GM21576 (cell line): ENCODE results near the gene FBRS.
"Not testable (repeated sequence)": the region's sequence is repeated elsewhere in the genome, so short reads cannot be mapped to it uniquely, and the experiment has no call there.

ENCODE experiments used
- ATAC-seq: cut with Tn5 transposase; IDR thresholded peaks from one replicate; pipeline ENCODE4 v1.9.1; 2021; ENCODE audit warnings: mild to moderate bottlenecking, moderate library complexity; ENCODE audit not compliant: unreplicated experiment

FBRS gene

DNA sequence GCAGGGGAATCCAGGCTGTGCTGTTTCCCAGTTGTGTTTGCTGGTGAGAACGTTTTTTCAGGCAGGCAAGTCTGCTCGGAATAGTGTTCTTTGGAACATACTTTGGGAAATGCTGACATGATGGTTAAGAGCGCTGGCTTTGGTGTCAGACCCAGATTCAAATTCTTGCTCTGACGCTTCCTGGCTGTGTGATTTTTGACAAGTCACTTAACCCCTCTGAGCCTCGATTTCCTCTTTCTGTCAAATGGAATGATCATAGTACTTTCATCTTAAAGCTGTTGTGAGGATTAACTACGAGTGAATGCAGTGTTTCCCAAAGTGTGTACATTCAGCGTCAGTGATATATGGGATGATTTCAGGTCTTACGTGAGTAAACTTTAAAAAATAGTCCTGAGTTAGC is 4.8 kb downstream of the FBRS start:
- no peak for ATAC-seq

- ATAC-seq = no peak
Measured at GRCh38 chr16:30663820-30664219, 5.6 kb downstream of the FBRS start.

GRCh38 chr16:30664616-30665109 is 6.4 kb downstream of the FBRS start:
- ATAC-seq = no peak

DNA sequence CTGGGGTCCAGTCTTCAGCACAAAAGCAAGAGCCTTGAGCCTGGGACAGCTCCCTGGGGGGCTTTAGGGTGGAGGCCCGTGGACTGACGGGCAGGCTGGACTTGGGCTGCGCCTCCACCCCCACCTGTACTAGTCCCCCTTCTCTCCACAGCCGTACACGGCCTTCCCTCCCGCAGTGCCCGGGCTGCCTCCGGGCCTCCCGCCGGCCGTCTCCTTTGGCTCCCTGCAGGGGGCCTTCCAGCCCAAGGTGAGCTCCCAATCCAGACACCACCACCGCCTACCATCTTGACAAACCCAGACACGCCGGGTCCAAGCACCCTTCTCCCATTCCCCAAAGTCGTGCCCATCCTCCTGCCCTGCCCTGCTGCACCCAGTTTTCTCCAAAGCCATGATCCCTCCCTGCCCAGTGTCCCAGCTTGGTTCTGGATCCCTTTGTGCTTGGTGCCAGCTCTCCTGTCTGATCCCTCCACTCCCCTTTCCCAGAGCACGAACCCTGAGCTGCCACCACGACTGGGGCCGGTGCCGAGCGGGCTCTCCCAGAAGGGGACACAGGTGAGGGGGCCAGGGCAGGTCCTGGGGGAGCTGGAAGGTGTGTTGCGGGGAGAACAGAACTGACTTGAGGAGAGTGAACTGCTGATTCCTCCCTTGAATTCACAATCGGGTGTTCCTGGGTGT is 7.1 kb downstream of the FBRS start:
- no peak for ATAC-seq

GRCh38 chr16:30665830-30666190 is 7.6 kb downstream of the FBRS start:
- no peak for ATAC-seq

GRCh38 chr16:30666681-30667080 is 8.4 kb downstream of the FBRS start:
- ATAC-seq = no peak

DNA sequence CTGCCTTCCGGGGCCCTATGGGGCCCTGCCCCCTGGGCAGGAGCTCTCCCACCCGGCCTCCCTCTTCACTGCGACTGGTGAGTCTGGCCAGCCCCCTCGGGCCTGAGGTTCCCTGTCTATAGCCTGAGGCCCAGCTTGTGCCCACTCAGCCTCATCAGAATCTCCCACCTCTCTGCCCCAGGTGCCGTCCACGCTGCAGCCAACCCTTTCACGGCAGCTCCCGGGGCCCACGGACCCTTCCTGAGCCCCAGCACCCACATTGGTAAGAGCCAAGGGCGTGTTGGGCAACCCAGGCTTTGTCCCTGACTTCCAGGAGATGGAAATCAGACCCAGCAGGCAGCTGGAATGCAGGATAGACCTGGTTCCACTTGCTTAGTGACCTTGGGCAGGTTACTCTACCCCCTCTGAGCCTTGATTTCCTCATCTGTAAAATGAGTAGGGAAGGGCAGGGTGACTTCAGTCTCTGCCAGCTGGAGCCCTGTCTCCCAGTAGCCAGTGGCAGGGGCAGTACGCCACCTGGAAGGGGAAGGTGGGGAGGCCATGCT is 9.2 kb downstream of the FBRS start:
- no peak for ATAC-seq

DNA sequence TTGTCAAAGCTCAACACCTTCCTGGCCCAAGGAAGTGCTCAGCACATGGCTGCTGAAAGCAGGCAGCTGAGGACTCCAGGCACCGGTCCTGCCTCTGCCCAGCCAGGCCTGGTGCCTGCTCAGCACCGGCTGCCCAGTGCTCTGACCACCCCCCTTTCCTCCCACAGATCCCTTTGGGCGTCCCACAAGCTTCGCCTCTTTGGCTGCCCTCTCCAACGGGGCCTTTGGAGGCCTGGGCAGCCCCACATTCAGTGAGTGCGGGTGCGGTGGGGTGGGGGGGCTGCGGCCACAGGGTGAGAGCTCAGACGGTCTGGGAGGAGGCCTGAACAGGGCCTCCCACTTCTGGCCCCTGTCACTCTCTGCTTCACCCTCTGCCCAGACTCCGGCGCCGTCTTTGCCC is 10.2 kb downstream of the FBRS start:
- ATAC-seq = no peak

DNA sequence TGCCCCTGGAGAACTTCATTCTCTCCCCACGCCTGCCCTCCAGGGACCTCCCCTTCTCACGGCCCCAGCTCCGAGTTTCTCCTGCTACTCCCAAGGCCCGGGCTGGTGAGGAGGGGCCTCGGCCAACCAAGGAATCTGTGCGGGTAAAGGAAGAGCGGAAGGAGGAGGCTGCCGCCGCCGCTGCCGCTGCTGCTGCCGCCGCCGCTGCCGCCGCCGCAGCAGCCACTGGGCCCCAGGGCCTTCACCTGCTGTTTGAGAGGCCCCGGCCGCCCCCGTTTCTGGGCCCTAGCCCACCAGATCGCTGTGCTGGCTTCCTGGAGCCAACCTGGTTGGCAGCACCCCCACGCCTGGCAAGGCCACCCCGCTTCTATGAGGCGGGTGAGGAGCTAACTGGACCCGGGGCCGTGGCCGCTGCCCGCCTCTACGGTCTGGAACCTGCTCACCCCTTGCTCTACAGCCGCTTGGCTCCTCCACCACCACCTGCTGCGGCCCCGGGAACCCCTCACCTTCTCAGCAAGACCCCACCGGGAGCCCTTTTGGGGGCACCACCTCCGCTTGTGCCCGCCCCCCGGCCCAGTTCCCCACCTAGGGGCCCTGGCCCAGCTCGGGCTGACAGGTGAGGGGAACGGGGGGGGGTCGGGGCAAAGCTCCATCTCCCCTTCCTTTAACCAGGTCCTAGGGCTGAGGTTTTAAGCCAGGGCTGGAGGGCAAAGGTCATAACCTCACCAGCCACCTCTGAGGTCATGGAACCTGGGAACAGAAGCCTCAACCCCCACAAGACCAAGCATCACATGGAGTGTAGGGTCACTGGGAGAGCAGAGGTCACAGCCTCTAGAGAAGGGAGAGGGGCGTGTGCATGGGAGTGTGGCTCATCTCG is 11.0 kb downstream of the FBRS start:
- no peak for ATAC-seq

DNA sequence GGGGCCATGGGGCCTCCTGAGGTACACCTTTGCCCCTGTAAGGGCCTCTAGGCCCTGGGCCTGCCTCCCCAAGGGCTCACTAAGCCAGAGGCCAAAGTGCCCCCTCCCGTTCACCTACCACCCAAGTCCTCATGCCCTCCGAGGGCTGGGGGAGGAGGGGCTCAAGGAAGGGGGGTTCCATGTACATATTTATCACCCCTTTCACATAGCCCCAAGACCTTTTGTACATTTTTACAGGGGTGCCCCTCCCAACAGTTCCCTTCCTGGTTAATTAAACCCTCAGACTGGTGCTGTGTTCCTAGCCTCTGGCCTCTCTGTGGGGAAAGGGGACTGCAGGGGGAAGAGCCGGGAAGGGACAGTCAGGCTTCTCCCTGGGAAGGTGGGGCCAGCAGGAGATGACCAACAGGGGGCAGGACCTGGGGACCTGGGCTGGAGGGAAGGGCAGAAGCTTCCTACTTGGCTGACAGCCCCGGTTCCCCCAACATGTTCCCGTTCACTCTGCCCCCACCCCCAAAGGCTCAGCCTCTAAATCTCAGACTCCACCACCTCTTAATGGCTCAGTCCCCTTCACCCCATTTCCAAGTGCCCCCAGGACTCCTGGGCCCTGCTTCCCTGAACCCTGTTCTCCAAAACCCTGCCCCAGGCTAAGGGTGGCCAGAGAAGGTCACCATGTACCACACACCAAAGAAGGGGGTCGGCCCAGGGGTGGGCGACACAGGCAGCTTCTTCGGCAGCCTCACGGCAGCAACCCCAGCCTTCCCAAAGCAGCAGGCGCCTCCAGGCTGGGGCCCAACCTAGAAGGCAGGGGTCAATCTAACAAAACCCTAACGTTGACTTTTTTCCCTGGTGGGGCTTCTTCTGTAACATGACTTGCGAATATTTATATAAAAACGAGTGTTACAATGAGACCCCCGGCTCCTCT is 11.9 kb downstream of the FBRS start:
- no peak for ATAC-seq

GRCh38 chr16:30675143-30675542 is 16.9 kb downstream of the FBRS start:
- ATAC-seq = no peak

GRCh38 chr16:30677931-30678585 is 19.8 kb downstream of the FBRS start:
- ATAC-seq = no peak

DNA sequence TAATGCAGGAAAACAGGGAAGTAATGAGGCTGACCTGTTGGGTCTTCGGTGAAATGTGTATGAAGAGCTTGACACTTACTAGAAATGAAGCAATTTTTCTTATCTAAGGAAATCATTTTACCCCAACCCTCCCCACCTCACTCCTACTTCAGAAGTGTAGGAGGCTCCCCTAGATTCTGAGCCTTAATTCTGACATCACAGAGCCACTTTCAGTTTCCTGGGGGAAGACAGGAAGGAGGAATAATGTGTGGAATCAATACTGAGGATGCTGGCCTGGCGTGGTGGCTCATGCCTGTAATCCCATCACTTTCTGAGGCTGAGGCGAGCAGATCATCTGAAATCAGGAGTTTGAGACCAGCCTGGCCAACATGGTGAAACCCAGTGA is 20.3 kb downstream of the FBRS start:
- no peak for ATAC-seq

DNA sequence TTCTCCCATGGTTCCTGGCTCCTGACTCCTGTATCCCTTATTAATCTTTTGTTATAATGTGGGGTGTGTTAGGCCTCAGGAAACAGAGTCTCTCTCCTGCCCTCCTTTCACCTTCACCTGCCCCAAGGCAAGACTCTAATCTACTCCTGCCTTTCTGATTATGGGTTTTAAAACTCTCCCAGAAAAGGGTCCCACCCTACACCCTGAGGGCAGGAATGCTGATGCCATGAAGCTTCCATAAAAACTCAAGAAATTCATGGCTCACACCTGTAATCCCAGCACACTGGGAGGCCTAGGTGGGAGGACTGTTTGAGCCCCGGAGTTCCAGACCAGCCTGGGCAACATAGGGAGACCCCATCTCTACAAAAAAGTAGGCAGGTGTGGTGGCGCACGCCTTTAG is 22.1 kb downstream of the FBRS start:
- ATAC-seq = no peak

DNA sequence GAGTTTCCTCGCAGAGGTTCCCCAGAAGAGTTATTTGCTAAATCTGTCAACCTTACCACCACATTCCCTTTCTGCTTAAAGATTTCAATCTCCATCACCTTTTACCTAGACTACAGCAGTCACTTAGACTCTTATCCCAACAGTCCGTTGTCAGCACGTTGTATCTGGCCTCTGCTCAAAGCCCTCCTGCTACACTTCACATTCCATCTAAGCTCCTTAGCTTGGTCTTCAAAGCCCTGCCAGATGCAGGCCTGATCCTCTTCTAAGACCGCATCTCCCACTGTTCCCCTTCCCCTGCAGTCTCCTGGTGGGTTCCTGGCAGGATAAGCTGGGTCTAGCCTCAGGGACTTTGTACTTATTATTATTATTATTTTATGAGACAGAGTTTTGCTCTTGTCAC is 30.5 kb downstream of the FBRS start:
- no peak for ATAC-seq

GRCh38 chr16:30691907-30692306 is 33.7 kb downstream of the FBRS start:
- ATAC-seq = no peak

DNA sequence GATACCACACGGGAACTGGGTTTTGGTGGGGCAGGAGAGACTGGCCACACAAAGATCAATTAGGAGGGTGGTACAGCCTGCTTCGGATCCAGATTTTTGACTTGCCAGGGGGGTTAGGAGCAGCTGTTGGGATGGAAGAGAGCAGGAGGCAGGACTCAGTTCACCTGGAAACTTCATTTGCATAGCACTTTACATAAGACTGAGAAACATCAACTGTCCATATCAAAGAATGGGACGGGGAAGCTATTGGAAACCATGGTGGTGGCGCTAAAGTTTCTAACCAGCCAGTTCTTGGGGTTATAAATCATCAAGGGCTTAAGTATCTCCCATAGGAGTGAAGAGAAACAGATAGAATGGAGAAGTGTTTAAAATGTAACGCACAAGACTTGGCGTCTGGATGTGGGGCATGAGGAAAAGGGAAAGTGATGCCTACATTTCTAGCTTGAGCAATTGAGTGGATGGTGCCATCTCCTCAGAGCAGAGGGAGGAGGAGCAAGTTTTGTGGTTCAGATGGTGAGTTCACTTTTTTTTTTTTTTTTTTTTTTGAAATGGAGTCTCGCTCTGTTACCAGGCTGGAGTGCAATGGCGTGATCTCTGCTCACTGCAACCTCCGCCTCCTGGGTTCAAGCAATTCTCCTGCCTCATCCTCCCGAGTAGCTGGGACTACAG is 34.3 kb downstream of the FBRS start:
- no peak for ATAC-seq

DNA sequence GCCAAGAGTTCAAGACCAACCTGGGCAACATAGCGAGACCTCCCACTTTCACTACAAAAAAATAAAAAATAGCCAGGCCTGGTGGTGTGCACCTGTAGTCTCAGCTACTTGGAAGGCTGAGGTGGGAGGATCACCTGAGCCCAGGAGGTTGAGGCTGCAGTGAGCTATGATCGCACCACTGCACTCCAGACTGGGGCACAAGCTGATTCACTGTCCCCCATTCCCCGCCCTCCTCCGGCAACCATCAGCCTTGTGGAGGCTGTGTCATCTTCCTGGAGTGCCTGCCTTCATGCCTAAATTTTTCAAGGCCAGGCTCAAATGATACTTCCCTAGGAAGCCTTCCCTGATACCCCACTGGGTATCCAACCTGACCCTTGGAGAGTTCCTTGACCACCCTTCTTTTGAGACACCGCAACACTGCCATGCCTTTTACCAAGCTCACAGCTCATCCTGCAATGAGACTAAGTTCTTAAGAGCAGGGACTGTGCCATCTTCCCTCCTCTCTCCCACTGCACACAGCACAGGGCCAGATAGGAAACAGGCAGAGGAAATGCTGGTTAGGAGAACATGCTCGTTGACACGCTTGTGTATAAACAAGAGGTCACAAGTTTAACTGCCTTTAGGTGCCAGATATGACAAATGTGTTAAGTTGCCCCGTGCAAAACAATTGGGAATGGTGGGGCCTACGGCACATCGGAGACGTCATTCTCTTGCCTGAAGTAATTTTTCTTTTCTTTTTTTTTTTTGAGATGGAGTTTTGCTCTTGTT is 36.9 kb downstream of the FBRS start:
- ATAC-seq = no peak

DNA sequence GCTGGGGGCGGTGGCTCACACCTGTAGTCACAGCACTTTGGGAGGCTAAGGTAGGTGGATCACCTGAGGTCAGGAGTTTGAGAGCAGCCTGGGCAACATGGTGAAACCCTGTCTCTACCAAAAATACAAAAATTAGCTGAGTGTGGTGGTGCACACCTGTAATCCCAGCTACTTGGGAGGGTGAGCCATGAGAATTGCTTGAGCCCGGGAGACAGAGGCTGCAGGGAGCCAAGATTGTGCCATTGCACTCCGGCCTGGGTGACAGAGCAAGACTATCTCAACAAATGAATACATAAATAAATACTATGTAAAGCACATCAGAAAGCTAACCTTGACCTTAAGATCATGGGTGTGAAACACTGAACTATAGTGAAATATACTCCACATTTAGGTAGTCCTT is 38.4 kb downstream of the FBRS start:
- ATAC-seq = not testable (repeated sequence)
